KG1 (cell line): ENCODE data around the gene SLC51B.
"Not testable (repeated sequence)": the region's sequence is repeated elsewhere in the genome, so short reads cannot be mapped to it uniquely, and the experiment has no call there.

Experiments
- DNase-seq: peaks from one replicate; lab custom pipeline; 2025; lab: John Stamatoyannopoulos, UW

The SLC51B gene

DNA sequence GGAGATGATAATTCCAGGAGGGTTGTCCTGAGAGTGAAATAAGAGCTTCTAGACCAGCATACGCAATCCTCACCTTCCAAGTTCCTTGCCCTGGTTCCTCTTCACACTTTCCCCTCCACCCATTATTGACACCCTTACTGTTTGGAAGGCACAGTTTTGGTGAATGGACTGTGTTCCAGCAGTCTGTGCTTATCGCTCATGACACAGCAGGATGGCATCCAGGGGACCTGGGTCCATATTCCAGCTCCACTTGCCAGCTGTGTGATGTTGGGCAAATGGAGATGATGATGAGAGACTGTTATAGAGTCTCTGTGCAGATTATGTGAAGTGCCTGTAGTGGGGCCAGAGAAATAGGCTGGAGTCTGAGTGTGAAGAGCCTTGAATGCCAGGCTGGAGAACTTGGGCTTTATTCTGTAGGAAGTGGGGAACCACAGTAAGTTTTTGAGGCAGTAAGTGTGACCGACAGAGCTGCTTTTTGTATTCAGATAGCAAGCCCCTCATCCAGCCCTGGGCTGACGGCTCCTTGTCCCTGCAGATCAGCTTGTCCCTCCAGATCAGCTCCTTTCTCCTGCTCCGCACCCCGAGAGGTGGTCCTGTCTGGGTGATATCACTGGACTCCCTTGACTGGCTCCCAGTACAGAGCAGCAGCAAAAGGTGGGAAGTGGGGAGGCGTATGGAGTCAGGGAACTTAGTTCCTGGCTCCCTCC lies 39.5 kb downstream of the SLC51B start:
- no peak for DNase-seq

DNA sequence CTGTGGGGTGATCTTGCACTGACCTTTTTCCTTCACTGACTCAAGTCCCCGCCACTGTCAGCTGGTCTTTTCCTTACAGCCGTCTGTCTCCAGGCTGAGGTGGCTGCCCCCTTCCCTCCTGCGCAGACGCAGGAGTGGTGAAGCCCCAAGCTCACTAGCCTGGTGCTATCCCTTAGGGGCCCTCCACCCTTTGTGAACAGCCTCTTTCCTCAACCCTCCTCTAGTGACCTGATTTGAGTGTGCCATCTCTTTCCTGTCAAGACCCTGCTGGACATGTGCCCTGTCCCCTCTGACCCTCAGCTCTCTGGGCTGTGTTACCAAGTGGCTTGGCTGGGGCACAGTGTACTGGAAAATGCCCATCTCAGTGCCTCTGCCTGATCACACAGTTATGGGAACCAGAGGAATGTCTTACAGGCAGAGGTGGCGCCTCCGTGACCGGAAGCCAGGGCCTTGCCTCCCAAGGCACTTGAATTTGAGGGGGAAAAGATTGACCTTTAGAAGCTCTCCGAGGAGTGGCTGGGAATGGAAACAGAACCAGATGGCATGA lies 40.1 kb downstream of the SLC51B start:
- no peak for DNase-seq

DNA sequence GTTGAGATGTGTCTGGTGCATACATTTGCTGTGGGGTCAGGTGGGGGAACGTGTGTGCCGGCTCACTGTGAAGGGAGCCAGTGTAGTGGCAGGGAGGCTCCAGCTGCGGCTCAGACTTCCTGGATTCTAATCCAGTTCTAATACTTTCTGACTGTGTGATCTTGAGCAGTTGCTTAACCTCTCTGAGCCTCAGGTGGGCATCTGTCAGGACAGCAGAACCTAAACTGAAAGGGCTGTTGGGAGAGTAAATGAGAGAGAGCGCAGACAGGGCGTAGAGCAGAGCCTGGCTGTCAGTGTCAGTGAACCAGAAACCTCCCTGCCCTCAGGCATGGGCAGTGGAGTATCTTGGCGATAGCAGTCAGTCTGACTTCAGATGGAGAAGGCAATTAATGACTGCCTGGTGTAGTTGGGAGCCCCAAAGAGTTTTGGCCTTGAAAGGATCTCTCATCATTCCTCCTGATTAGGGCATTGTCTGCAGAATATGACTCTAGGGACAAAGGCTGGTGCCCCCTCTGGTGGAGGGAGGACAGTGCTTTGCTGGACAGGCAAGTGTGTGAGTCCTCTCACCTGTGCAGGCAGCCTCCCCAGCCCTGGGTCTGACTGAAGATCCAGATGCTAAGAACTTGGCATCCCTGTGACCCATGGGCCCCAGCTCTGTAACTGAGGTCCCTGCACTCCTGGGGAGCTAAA lies 40.9 kb downstream of the SLC51B start:
- DNase-seq: no peak

DNA sequence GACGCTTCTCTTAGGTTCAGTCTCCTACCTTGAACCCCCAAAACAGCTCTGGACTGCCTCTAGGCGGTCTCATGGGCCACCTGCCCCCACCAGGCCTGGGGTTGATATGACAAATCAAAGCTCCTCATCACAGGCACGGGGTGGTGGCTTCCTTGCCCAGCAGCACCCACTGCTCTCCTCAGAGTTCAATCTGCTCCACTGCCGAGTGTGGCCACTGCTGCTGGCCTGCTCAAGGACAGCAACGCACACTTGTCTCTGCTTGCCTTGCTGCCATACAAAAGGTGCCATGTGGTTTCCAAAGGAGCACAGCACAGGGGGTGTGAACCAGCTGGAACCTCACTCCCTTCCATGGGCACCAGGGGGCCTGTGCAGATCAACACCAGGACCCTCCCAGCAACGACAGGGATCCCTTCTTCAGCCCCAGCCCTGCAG lies 41.5 kb downstream of the SLC51B start:
- no peak for DNase-seq

DNA sequence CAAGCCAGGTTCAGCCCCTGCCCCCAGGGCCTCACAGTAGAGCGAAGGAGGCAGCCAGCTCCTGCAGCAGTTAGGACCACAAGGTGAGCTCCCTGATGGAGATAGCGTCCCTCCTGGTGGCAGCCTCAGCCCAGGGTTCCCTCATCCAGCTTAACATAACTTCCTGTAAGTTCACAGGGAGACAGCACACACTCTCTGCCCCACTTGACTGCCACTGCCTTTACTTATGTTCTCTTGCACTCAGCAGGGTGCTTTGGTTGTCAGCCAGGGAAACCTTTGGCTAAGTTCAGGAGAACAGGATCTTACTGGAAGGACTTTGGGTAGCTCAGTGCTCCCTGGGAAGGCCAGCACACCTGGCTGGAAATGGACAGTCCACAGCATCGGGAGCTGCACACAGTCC lies 42.2 kb downstream of the SLC51B start:
- DNase-seq: no peak

DNA sequence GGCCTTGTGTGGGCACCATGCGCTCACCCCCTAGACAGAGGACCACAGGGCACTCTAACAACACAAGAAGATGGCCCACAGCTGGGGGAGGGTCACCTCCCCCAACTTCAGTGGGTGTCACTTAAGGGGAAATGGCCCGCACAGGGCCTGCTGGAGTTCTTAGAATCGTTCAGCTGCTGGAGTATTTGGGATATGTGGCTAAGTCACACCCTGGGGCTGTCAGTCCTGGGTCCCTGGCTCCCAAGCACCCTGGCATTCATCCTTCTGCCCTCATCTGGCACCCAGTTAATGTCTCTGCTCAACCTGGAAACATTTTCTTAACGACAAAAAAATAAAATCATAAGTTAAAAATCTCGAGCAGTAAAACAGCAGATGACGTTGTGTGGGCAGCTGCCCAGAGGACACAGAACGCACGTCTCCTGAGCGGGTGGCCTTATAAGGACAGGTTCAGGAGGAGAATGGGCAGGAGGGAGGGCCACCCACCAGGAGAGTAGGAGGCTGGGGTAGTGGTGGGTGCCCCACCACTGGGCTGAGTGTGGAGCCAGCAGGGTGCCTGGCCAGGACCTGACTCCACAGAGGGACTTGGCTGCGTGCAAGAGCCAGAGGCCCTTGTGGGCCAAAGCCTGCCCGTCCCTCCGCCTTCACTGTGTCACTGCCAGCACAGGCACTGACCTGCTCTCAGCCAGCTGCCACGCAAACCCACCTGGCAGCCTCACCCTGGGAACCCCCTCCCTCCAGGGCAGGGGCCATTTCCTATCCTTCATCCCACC lies 42.9 kb downstream of the SLC51B start:
- DNase-seq: no peak

DNA sequence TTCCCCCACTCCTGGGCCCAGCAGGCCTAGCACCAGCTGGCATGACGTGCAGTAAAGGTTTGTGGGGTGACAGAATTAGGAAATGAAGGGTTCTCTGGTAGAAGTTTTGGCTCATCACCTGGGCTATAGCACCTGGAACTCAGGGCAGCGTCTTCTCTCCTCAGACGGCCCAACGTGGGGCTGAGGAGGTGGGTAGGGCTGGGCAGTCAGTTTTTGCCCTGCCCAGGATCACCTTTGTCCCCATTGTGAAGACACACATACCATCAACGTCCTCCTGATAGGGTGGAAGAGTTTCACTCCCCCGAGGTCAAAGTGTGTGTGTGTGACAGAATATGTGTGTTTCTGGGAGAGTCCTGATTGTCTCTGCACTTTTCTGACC lies 43.4 kb downstream of the SLC51B start:
- no peak for DNase-seq

DNA sequence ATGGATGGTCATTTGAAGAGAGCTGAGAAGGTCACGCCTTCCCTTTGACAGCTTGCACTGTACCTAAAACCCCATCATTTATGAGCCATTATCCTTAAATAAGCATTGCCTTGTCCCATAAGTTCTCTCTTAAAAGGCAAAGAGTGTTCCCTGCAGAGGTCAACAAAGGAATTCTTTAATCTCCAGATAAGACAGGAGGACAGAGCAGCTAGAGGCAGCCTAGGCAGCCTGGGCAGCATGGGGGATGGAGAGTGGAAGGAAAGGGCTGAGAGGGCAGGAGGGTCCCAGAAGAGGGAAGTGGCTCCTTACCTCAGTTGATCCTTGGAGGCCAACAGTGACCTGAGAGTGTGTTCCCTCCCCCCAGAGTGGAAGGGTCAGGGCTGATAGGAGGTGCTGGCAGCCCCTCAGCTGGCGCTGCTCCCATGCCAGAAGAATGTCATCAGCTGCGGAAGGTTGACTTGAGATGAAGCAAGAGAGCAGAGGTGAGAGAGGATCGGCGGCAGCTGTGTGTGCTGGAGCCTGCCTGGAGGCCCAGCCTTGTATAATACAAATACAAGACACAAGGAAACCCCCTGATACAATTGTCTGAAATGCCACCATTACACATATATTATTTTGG lies 44.1 kb downstream of the SLC51B start:
- DNase-seq: no peak

DNA sequence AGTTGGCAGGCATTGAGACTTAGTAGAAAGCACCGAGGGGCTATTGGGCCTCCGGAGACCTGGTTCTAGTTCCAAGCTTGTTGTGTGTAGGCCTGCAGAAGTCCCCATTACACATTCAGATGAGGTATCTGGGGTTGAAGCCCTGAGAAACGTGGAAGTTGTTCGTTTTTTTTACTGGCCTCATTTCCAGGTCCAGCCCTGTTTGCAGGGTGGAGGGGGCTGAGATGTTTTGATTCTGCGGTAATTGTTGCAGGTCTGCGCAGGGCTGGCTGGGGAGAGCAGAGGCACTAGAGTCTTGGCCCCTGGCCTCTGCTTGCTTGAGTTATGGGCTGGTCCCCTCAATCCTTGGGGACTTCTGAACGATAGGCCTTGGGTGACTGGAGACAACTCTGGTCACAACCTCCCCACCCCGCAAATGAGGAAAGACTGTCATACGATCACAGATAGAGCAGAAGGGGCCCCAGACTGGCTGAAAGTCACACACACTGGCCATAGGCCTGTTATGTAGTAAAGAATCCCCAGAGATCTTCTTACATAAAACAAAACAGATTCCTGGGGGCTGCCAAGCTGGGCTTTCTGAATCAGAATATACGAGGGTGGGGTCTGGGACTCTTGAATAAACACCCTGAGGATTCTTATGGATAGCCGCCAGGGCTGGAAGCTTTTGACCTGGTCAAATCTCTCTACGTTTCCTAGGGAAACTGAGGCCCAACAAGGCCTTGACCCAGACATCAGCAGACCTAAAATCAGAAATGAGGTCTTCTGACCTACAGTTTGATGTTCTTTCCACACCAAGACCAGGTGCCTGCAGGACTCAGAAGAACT lies 47.0 kb downstream of the SLC51B start:
- DNase-seq: no peak

DNA sequence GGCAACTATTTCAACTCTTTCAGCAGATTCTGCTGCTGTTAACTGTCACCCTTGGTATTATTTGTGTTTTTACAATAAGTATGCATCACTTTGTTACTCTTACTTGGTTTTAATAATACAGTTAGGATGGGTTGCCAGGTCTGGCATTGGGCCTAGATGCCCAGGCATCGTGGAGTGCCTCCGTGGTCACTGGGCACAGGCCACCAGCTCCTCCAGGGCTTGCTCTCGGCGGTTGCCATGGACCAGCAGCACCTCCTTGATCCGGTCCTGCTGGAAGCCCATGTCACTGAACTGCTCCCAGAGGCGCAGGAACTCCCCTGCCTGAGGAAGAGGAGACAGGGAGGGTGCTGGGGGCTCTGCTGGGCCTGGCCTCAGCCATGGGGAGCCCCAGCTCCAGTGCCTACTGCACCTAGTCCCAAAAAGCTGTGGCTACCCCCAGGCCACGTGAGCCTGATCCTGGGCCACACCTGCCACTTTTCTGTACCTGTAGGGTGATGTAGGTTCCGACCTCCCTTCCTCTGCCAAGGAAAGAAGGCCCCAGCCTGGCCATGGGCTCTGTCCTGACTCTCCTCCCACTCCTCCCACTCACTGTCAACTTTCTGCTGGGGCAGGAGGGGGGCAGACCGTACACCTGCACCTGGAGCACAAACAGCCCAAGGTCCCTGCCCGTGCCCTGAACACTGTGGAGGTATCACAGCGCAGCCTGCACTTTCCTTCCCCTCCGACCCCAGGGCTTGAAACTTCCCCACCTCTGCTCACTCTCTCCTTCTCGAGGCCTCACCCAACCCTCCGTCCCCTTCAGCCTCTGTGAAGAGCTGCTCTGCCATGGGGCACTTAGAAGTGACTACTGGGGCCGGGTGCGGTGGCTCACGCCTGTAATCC lies 48.0 kb downstream of the SLC51B start:
- no peak for DNase-seq

DNA sequence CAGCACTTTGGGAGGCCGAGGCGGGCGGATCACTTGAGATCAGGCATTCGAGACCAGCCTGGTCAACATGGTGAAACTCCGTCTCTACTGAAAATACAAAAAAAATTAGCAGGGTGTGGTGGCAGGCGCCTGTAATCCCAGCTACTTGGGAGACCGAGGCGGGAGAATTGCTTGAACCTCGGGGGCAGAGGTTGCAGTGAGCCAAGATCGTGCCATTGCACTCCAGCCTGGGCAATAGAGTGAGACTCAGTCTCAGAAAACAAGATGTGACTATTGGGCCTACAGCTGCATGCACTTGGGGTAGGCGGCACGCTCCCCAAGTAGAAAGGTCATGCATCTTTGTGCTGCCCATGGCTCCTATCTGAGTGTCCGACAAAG lies 48.6 kb downstream of the SLC51B start:
- DNase-seq: not testable (repeated sequence)

DNA sequence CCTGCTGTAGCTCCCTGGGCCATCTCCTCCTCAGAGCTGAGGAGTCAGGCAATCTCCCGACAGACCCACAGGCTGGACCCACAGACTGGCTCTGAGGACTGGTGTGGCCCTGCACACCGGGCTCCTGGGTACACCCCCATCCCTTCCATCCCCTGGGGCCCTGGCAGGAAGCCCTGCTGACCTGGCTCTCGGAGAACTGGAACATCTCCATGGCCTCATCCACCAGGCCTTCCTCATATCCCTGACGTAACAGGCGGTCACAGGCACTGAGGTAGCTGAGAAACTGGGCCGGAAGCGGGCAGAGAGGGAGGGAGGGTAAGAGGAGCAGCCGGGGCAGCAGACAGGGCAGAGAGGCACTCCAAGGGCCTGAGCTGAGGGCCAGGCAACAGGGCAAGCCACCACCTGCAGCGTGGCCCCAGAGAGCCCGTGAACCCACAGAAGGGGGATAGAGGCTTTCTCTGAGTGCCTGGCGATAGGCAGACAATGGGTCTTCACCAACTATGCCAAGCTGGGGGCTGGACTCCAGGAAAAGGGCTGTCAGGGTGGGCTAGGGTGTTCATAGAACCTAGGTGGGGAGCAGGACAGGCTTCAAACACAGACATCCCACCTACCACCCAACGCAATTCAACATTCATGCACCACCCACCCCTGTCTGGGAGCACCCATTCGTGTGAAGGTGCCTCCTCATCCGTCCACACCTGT lies 49.3 kb downstream of the SLC51B start:
- DNase-seq: no peak

DNA sequence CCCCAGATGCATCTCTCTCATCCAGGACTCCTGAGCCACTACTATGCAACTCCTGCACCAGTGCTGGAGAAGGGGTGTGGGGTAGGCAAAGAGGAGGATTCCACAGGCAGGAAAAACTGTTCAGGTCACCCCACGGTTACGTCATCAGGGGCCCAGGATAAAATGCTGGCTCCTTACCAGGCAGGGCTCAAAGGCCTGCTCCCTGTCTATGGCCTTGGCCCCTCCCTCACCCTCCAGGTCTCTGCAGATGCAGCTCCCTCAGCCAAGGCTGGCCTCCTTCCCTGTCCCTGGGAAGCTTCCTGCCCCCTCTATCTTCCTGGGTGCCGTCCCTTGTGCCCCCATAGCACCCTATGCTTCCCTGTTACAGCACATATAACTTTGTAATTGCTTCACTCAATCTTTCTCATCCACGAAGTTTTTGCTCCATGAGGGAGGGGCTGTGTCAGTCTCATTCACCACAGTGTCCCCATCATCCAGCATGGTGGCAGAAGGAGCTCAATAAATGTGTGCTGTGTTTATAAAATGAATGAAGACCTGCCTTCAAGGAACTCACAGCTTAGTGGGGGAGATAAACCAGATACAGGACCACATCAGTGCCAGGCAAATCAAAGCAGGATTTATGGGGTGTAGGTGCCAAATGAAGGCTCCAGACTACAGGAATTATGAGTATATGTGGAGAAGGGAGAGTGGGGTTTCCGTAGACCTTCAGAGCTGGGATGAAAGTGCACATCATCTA lies 50.0 kb downstream of the SLC51B start:
- no peak for DNase-seq

DNA sequence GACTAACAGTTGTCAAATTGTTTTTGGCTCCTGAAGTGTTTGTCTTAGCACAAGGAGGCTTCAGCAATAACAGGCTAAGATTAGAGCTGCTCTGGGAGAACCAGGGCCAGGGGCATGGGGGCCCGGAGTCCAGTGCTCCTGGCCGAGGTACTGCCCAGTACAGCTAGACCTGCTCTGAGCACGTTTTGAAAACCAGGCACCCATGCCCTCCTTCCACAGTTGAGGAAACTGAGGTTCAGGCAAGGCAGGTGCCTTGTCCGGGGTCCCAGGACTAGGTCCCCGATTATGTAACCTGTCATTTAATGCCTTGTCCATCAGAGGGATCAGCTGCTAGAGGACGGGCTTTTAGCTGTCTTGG lies 50.5 kb downstream of the SLC51B start:
- DNase-seq: no peak

DNA sequence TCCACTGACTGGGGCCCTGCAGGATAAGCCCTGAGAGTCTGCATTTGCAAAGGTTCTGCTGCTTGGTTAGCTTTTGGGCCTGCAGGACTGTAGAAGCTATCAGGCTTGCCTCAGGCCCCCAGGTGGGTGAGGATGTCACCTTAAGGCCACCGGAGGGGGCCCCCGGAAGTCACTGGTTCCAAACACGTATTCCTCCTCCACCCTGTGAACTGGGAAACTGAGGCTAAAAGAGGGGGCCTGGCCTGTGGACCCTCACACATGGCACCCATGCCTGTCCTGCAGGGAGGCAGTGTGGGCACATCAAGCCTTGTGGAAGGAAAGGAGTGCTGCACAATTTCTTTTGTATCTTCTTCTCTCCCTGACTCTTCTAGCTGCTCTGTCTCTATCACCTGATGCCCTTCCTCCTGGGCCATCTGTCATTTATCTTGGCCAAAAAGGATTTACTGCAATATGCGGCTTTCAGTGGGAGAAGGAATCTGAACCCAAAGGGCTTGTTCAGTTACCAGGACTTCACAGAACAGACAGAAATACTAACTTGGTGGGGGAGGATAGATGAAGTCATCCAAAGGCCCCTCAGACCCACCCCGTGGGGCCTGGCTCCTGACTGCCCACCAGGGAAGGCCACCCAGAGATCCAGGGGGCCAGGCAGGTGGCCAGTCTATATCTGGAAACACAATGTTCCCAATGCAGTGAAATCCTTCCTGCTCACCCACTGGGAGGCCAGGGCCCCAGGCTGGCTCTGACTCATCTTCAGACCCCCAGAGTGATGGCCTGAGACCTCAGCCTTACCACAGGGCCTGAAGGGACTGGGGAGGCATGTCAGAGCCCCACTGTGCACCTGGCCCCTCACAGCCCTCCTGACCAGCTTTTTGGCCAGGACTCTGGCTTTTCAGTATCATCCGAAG lies 51.5 kb downstream of the SLC51B start:
- no peak for DNase-seq

DNA sequence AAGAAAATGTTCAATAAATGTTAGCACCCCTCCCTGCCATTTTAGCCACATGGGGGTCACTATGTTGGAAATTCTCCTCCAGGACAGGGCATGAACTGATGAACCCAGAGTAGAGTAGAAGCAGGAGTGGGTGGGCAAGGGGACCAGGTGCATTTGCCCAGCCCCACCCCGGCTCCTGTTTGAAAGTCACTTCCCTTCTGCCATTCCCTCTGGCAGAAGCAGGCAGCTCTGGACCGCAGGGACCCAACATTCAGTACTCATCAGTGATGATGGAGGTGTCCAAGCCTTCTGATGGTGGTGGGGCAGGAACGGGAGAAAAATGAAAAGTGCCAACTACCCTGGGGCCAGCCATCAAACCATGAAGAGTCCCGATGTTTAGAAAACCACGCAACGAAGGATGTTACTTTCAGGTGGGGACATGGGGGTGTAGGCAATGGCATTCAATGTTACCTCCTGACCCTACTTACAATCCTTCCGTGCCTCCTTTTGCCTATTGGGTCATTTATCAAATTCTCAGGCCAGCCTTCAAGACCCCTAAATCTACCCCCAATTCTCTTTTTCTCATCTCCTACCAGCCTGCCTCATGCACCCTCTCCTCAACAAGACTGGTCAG lies 52.6 kb downstream of the SLC51B start:
- DNase-seq: no peak

DNA sequence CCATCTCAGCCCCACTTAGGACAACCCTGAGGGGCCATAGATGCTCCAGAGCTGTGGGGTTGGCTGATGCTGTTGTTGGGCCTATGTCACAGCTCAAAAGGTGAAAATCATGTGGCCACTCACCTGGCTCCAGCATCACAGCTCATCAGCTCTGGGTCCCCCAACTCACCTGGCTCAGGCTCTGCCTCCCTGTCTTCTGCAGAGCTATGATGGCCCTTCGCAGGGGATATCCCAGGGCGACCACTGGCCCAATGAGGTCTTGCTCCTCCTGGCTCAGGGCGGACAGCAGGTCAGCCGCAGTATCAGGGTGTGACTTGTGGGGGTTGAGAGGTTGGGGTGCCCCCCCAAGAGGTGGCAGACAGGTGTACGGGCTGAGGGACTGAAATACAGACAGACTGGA lies 54.1 kb downstream of the SLC51B start:
- no peak for DNase-seq

DNA sequence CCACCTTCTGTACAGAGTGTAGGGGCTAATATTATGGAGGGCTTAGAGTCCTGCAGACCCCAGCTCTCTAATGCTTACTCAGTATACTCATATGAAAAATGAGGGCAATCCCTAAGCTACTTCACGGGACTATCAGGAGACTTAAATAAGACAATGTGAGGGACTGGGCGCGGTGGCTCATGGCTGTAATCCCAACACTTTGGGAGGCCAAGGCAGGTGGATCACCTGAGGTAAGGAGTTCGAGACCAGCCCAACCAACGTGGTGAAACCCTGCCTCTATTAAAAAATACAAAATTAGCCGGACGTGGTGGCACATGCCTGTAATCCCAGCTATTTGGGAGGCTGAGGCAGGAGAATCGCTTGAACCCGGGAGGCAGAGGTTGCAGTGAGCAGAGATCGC lies 54.6 kb downstream of the SLC51B start:
- not testable (repeated sequence) for DNase-seq
